GM18507 (cell line): ENCODE measurements around the gene PCGF3.
"Not testable (repeated sequence)": the region's sequence is repeated elsewhere in the genome, so short reads cannot be mapped to it uniquely, and the experiment has no call there.

Source experiments
- DNase-seq: peaks from one replicate; pipeline ENCODE4 v3.0.0; 2011; ENCODE audit warnings: low read depth; ENCODE audit not compliant: insufficient read length; ENCODE audit errors: extremely low spot score
- FAIRE-seq: peaks from 2 replicates; lab custom pipeline; 2011; peaks lifted over from hg19 to GRCh38; lab: Jason Lieb, UNC

Gene PCGF3

GRCh38 chr4:753186-753585, 47.6 kb downstream of the PCGF3 start:
- FAIRE-seq, DNase-seq: not testable (repeated sequence)

- FAIRE-seq: no peak
- no peak for DNase-seq
Measured at GRCh38 chr4:754221-755120, 48.8 kb downstream of the PCGF3 start.

GRCh38 chr4:757111-757510, 51.5 kb downstream of the PCGF3 start:
- FAIRE-seq (no peak), DNase-seq (no peak)

- not testable (repeated sequence) for FAIRE-seq, DNase-seq
Measured at GRCh38 chr4:759810-760209, 54.2 kb downstream of the PCGF3 start.

- DNase-seq: no peak
- FAIRE-seq: no peak
Measured at GRCh38 chr4:760616-761015, 55.0 kb downstream of the PCGF3 start.

- DNase-seq (no peak), FAIRE-seq (no peak)
Measured at GRCh38 chr4:761086-761485, 55.5 kb downstream of the PCGF3 start.

GRCh38 chr4:761739-762138, 56.1 kb downstream of the PCGF3 start:
- no peak for FAIRE-seq
- no peak for DNase-seq

- DNase-seq (no peak), FAIRE-seq (no peak)
Measured at GRCh38 chr4:762211-763190, 56.9 kb downstream of the PCGF3 start.

GRCh38 chr4:763191-763810, 57.7 kb downstream of the PCGF3 start:
- no peak for FAIRE-seq

GRCh38 chr4:763922-764321, 58.3 kb downstream of the PCGF3 start:
- no peak for FAIRE-seq

More at GRCh38 chr4:763191-763810, 57.7 kb downstream of the PCGF3 start:
- no peak for DNase-seq

GRCh38 chr4:764405-765169, 59.0 kb downstream of the PCGF3 start:
- DNase-seq (no peak), FAIRE-seq (no peak)

More at GRCh38 chr4:763922-764321, 58.3 kb downstream of the PCGF3 start:
- no peak for DNase-seq

- no peak for DNase-seq
- no peak for FAIRE-seq
Measured at GRCh38 chr4:766152-766515, 60.5 kb downstream of the PCGF3 start.

- DNase-seq (no peak), FAIRE-seq (no peak)
Measured at GRCh38 chr4:766559-767283, 61.1 kb downstream of the PCGF3 start.

- DNase-seq: no peak
- FAIRE-seq: no peak
Measured at GRCh38 chr4:768076-768475, 62.4 kb downstream of the PCGF3 start.

- DNase-seq (no peak), FAIRE-seq (no peak)
Measured at GRCh38 chr4:768995-769394, 63.4 kb downstream of the PCGF3 start.

- DNase-seq (no peak), FAIRE-seq (no peak)
Measured at GRCh38 chr4:769511-769910, 63.9 kb downstream of the PCGF3 start.

GRCh38 chr4:770022-770421, 64.4 kb downstream of the PCGF3 start:
- FAIRE-seq (no peak), DNase-seq (no peak)

- DNase-seq (no peak), FAIRE-seq (no peak)
Measured at GRCh38 chr4:771464-771863, 65.8 kb downstream of the PCGF3 start.
